H1 (cell line): ENCODE measurements around the gene SNAP47. TPM values are rescaled to one million over a fixed set of nuclear protein-coding genes. Genes with fewer than 3 reads are reported as not detected.

ENCODE experiments used
- CREB1 ChIP-seq: IDR thresholded peaks from 2 replicates; pipeline ENCODE4 v1.6.1; 2012; ENCODE audit warnings: inconsistent platforms
- FOSL1 ChIP-seq: IDR thresholded peaks from 2 replicates; pipeline ENCODE4 v1.6.1; 2011; ENCODE audit warnings: mild to moderate bottlenecking, low read depth, low read length, moderate library complexity; ENCODE audit not compliant: insufficient read depth
- KDM5A ChIP-seq: fragments of 200-600 bp; IDR thresholded peaks from 2 replicates; pipeline ENCODE4 v1.7.1; 2012; ENCODE audit warnings: mild to moderate bottlenecking, low read length, inconsistent platforms, mixed read lengths
- POLR2A ChIP-seq, 2 experiments: IDR thresholded peaks; 1 replicate in 1 of 2; 2 replicates in 1 of 2; pipeline ENCODE4 v1.6.1; 2011; ENCODE audit warnings: low read depth in 2 of 2, low read length in 2 of 2, mild to moderate bottlenecking in 2 of 2; ENCODE audit errors: control extremely low read depth in 1 of 2
- POU5F1 ChIP-seq: IDR thresholded peaks from 2 replicates; pipeline ENCODE4 v1.6.1; 2011; ENCODE audit warnings: low read depth, mild to moderate bottlenecking, low read length, moderate library complexity
- TEAD4 ChIP-seq: IDR thresholded peaks from 2 replicates; pipeline ENCODE4 v1.6.1; 2012; ENCODE audit warnings: low read depth, low read length, inconsistent platforms, mixed read lengths
- polyA plus RNA-seq, 7 experiments: library from polyadenylated mRNA; depleted of rRNA in 3 of 7; stranded (reverse) in 5 of 7; unstranded in 2 of 7; fragments of >200 nt in 5 of 7; fragments of 200-250 nt in 2 of 7; gene quantifications; 1 replicate in 5 of 7; 2 replicates in 1 of 7; 4 replicates in 1 of 7; pipeline versions ENCODE4 v1.2.1 to v1.2.3, GENCODE V29; 2011 to 2013; ENCODE audit warnings: missing spikeins in 2 of 7, mixed read lengths in 2 of 7
- total RNA-seq: library from RNA; stranded (reverse); fragmentation: NEBNext Ultra II Directional; extraction: Animal tissue kit (Norgen Biotek cat#: 25700); gene quantifications from 2 replicates; pipeline ENCODE4 v1.2.1, GENCODE V29; 2021
- TF ChIP-seq, protein P1 (sequence below): IDR thresholded peaks from 2 replicates; pipeline ENCODE4 v1.6.1; 2011; ENCODE audit warnings: low read length, improper control_type of control experiment
- TF ChIP-seq, protein P2 (sequence below): IDR thresholded peaks from 2 replicates; pipeline ENCODE4 v1.6.1; 2011; ENCODE audit warnings: low read depth, mild to moderate bottlenecking, low read length; ENCODE audit not compliant: insufficient read depth

Gene SNAP47
- total and polyA plus RNA-seq, 2 of the 8 experiments (the other 6 are each of a cell fraction or from before 2014, with no cell fraction given), result 37.6 to 42.2 TPM

GRCh38 chr1:227777646-227778045 lies 42.4 kb downstream of the SNAP47 start (continued):
- no peak for TF ChIP-seq CREB1
- TF ChIP-seq POLR2A (IDR thresholded peaks at IDR 0.05; ENCODE audit: control extremely low read depth in 1 of 2, low read depth in 2 of 2, low read length in 2 of 2), result no peak
- no peak for TF ChIP-seq POU5F1
- TF ChIP-seq FOSL1, result no peak
- TF ChIP-seq KDM5A, result no peak
- TF ChIP-seq, protein P1, sequence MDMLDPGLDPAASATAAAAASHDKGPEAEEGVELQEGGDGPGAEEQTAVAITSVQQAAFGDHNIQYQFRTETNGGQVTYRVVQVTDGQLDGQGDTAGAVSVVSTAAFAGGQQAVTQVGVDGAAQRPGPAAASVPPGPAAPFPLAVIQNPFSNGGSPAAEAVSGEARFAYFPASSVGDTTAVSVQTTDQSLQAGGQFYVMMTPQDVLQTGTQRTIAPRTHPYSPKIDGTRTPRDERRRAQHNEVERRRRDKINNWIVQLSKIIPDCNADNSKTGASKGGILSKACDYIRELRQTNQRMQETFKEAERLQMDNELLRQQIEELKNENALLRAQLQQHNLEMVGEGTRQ, result no peak
- TF ChIP-seq, protein P2, sequence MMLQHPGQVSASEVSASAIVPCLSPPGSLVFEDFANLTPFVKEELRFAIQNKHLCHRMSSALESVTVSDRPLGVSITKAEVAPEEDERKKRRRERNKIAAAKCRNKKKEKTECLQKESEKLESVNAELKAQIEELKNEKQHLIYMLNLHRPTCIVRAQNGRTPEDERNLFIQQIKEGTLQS, result no peak
- TF ChIP-seq TEAD4, result no peak
